A549 (cell line): ENCODE measurements around the gene ZNF683.

Experiments used
- CBX2 ChIP-seq: fragments of 200-600 bp; sonication (generic); IDR thresholded peaks from 2 replicates; pipeline ENCODE4 v1.6.1; 2016; ENCODE audit warnings: low read depth, mild to moderate bottlenecking, borderline replicate concordance
- HOXB5 ChIP-seq: fragments of 250-450 bp; sonication (Bioruptor Pico); IDR thresholded peaks from 2 replicates; pipeline ENCODE4 v1.5.0; 2020; ENCODE audit warnings: mild to moderate bottlenecking, moderate library complexity
- PHF8 ChIP-seq: fragments of 200-600 bp; sonication (generic); IDR thresholded peaks from 2 replicates; pipeline ENCODE4 v1.6.1; 2016; ENCODE audit warnings: low read depth, mild to moderate bottlenecking, antibody characterized with exemption, moderate library complexity, borderline replicate concordance
- POLR2A ChIP-seq: IDR thresholded peaks from 2 replicates; pipeline ENCODE4 v1.6.1; 2012; ENCODE audit warnings: mild to moderate bottlenecking, low read length
- RAD21 ChIP-seq, 2 experiments: fragments of >200 bp in 1 of 2; sonication (Bioruptor Twin) in 1 of 2; formaldehyde crosslinking in 1 of 2; IDR thresholded peaks in 1 of 2; conservative IDR thresholded peaks in 1 of 2; 2 replicates in 1 of 2; 3 replicates in 1 of 2; pipeline ENCODE4 v1.6.1; 2012 to 2018; ENCODE audit warnings: inconsistent platforms in 1 of 2
- RARB ChIP-seq: fragments of 250-450 bp; sonication (Bioruptor Pico); IDR thresholded peaks from 2 replicates; pipeline ENCODE4 v1.8.0; 2021; ENCODE audit warnings: mild to moderate bottlenecking, moderate library complexity
- RNF2 ChIP-seq: fragments of 200-600 bp; sonication (generic); IDR thresholded peaks from 2 replicates; pipeline ENCODE4 v1.6.1; 2016; ENCODE audit warnings: low read depth, mild to moderate bottlenecking, antibody characterized with exemption, moderate library complexity, borderline replicate concordance
- SMC3 ChIP-seq: fragments of >200 bp; sonication (Bioruptor Twin); formaldehyde crosslinking; IDR thresholded peaks from 3 replicates; pipeline ENCODE4 v1.6.1; 2018; ENCODE audit warnings: inconsistent platforms
- TF ChIP-seq, protein P1 (sequence below): fragments of >200 bp; sonication (Bioruptor Twin); formaldehyde crosslinking; IDR thresholded peaks from 3 replicates; pipeline ENCODE4 v1.5.1; 2016
- TF ChIP-seq, protein P2 (sequence below): fragments of 200-600 bp; sonication (generic); IDR thresholded peaks from 2 replicates; pipeline ENCODE4 v1.6.1; 2016; ENCODE audit warnings: antibody characterized with exemption, mild to moderate bottlenecking, moderate library complexity
- TF ChIP-seq, protein P3 (sequence below): fragments of 150-350 bp; IDR thresholded peaks from 2 replicates; pipeline ENCODE4 v1.6.1; 2014; ENCODE audit warnings: low read depth, mild to moderate bottlenecking, low read length

DNA sequence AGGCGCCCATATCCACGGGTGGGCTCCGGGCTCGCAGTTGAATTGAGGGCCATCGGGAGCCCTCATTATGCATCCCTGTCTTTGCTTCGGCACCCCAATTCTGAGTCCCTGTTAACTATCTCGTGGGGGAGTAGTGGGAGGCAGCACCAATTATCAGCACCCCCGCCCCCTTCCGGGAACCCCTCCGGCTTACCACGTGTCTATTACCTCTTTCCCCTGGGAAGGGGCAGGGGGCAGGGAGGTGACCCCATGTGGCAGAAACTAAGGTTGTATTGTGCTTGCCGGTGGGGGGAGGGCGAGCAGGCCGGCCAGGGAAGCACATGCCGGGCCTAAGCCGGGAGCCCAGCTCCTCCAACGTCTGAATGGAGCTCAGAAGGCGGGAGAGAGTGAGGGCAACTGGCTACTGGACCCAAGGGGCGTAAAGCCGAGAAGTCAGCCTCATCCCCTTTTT, 39.1 kb upstream of the ZNF683 start:
- TF ChIP-seq CBX2 (no peak), POLR2A (no peak), RAD21 (conservative IDR thresholded peaks at IDR 0.05 in 1 of 2, IDR thresholded peaks at IDR 0.05 in 1 of 2) (no peak), PHF8 (no peak), RARB (no peak), RNF2 (no peak), SMC3 (no peak), HOXB5 (CRISPR knock-in tag) (no peak)
- TF ChIP-seq, protein P1, sequence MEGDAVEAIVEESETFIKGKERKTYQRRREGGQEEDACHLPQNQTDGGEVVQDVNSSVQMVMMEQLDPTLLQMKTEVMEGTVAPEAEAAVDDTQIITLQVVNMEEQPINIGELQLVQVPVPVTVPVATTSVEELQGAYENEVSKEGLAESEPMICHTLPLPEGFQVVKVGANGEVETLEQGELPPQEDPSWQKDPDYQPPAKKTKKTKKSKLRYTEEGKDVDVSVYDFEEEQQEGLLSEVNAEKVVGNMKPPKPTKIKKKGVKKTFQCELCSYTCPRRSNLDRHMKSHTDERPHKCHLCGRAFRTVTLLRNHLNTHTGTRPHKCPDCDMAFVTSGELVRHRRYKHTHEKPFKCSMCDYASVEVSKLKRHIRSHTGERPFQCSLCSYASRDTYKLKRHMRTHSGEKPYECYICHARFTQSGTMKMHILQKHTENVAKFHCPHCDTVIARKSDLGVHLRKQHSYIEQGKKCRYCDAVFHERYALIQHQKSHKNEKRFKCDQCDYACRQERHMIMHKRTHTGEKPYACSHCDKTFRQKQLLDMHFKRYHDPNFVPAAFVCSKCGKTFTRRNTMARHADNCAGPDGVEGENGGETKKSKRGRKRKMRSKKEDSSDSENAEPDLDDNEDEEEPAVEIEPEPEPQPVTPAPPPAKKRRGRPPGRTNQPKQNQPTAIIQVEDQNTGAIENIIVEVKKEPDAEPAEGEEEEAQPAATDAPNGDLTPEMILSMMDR, result no peak
- TF ChIP-seq, protein P2, sequence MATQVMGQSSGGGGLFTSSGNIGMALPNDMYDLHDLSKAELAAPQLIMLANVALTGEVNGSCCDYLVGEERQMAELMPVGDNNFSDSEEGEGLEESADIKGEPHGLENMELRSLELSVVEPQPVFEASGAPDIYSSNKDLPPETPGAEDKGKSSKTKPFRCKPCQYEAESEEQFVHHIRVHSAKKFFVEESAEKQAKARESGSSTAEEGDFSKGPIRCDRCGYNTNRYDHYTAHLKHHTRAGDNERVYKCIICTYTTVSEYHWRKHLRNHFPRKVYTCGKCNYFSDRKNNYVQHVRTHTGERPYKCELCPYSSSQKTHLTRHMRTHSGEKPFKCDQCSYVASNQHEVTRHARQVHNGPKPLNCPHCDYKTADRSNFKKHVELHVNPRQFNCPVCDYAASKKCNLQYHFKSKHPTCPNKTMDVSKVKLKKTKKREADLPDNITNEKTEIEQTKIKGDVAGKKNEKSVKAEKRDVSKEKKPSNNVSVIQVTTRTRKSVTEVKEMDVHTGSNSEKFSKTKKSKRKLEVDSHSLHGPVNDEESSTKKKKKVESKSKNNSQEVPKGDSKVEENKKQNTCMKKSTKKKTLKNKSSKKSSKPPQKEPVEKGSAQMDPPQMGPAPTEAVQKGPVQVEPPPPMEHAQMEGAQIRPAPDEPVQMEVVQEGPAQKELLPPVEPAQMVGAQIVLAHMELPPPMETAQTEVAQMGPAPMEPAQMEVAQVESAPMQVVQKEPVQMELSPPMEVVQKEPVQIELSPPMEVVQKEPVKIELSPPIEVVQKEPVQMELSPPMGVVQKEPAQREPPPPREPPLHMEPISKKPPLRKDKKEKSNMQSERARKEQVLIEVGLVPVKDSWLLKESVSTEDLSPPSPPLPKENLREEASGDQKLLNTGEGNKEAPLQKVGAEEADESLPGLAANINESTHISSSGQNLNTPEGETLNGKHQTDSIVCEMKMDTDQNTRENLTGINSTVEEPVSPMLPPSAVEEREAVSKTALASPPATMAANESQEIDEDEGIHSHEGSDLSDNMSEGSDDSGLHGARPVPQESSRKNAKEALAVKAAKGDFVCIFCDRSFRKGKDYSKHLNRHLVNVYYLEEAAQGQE, result no peak
- TF ChIP-seq, protein P3, sequence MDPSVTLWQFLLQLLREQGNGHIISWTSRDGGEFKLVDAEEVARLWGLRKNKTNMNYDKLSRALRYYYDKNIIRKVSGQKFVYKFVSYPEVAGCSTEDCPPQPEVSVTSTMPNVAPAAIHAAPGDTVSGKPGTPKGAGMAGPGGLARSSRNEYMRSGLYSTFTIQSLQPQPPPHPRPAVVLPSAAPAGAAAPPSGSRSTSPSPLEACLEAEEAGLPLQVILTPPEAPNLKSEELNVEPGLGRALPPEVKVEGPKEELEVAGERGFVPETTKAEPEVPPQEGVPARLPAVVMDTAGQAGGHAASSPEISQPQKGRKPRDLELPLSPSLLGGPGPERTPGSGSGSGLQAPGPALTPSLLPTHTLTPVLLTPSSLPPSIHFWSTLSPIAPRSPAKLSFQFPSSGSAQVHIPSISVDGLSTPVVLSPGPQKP, result no peak
